Muscle of back (tissue), 13 donors: ENCODE data around the gene FBXW8. TPM values are rescaled to one million over a fixed set of nuclear protein-coding genes. Genes with fewer than 3 reads are reported as not detected.
A peak's percentile ranks its signal among the peaks of the same experiment; 100 is the strongest.

Experiments
- DNase-seq, 3 donors: peaks; one replicate each; pipeline versions ENCODE4 v3.0.0 to v3.0.0-alpha.2; 2013
- long read RNA-seq, 9 donors: transcript quantifications; one replicate each; lab custom pipeline, GENCODE V29; 2026
- polyA plus RNA-seq, 10 donors: library from polyadenylated mRNA; unstranded; fragments of 120-200 nt; gene quantifications; one replicate each; pipeline ENCODE4 v1.2.1, GENCODE V29; 2013; ENCODE audit not compliant: insufficient read length in 10 of 10

The FBXW8 gene, protein sequence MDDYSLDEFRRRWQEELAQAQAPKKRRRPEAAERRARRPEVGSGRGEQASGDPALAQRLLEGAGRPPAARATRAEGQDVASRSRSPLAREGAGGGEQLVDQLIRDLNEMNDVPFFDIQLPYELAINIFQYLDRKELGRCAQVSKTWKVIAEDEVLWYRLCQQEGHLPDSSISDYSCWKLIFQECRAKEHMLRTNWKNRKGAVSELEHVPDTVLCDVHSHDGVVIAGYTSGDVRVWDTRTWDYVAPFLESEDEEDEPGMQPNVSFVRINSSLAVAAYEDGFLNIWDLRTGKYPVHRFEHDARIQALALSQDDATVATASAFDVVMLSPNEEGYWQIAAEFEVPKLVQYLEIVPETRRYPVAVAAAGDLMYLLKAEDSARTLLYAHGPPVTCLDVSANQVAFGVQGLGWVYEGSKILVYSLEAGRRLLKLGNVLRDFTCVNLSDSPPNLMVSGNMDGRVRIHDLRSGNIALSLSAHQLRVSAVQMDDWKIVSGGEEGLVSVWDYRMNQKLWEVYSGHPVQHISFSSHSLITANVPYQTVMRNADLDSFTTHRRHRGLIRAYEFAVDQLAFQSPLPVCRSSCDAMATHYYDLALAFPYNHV
- 10 to 100 TPM; 10.4 to 16.9 (median 14.1) TPM for polyA plus RNA-seq
- long read RNA-seq, donor 1, full-length matches to known transcripts = 2 of 2 reads
- long read RNA-seq, donor 1, partial matches to known transcripts = 0 of 2 reads
- long read RNA-seq, donor 1, other reads (novel, unspliced or antisense) = 0 of 2 reads
- long read RNA-seq, donor 2, full-length matches to known transcripts = 1 of 1 reads
- long read RNA-seq, donor 2, partial matches to known transcripts = 0 of 1 reads
- long read RNA-seq, donor 2, other reads (novel, unspliced or antisense) = 0 of 1 reads
- long read RNA-seq, donor 3 = 0 reads
- long read RNA-seq, donor 4 = 0 reads
- long read RNA-seq, donor 5 = 0 reads
- long read RNA-seq, donor 6, full-length matches to known transcripts = 5 of 5 reads
- long read RNA-seq, donor 6, partial matches to known transcripts = 0 of 5 reads
- long read RNA-seq, donor 6, other reads (novel, unspliced or antisense) = 0 of 5 reads
- long read RNA-seq, donor 7 = 0 reads
- long read RNA-seq, donor 8, partial matches to known transcripts = 0 of 1 reads
- long read RNA-seq, donor 8, other reads (novel, unspliced or antisense) = 0 of 1 reads
- long read RNA-seq, donor 9 = 0 reads

DNA sequence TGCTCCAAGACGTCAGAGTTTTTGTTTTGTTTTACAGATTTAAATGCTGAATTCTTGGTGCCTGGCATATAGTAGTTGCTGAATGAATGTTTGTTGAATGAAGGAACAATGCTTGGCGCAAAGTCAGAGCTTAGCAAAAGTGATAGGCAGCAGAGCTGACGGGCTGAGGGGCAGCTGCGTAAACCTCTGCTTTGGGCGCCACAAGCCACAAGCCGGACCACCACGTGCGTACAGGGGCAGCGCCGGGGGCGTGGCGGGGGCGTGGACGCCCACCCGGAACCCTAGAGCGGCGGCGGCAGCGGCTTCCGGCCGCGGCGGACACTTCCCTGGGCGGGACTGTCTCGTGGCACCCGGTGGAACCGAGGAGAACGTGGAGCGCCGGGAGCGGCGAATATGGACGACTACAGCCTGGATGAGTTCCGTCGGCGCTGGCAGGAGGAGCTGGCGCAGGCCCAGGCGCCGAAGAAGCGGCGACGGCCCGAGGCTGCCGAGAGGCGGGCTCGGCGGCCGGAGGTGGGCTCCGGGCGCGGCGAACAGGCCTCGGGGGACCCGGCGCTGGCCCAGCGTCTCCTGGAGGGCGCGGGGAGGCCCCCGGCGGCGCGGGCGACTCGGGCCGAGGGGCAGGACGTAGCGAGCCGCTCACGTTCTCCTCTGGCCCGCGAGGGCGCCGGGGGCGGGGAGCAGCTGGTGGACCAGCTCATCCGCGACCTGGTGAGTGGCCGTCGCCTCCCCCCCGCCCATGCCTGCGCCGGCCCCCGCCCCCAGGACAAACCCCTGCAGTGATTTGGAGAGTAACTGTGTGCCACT is at the start of gene FBXW8:
FBXW8 (plus strand) TSS at position 306 of the 807 bp plus-strand sequence; CDS start at position 394, 88 bp downstream.
- DNase-seq = peak; percentile 69 to 94 (median 79)

DNA sequence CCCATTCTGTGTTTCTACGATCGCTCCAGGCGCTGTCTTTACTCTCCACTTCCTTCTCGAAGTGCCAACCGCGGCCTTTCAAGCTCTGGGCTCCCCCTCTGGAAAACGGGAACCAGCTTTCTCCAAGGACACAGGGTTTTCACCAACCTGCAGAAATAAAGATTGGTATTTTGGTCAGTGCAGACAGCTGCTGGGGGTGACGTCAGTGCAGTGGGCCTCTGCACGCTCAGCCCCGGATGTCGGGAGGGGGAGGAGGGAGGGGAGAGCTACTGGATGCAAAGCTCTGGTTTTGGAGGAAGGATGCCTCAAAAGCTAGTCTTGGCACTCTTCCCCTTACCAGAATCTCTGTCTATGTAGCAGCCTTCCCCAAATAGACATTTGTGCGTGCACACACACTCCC is 49.4 kb upstream of the FBXW8 start:
- DNase-seq = peak; percentile 61 to 85 (median 64)

DNA sequence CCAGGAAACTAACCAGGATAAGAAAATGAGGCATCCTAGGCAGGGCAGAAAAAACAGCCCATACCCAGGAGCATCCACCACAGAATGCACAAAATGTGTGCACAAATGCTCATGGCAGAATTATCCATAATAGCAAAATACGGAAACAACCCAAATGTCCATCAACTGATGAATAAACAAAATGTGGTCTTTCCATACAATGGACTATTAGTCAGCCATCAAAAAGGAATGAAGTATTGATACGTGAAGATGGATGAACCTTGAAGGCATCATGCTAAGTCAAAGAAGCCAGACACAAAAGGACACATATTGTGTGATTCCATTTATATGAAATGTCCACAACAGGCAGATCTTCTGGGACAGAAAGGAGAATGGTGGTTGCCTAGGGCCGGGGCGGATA is 48.6 kb upstream of the FBXW8 start:
- no peak for DNase-seq

DNA sequence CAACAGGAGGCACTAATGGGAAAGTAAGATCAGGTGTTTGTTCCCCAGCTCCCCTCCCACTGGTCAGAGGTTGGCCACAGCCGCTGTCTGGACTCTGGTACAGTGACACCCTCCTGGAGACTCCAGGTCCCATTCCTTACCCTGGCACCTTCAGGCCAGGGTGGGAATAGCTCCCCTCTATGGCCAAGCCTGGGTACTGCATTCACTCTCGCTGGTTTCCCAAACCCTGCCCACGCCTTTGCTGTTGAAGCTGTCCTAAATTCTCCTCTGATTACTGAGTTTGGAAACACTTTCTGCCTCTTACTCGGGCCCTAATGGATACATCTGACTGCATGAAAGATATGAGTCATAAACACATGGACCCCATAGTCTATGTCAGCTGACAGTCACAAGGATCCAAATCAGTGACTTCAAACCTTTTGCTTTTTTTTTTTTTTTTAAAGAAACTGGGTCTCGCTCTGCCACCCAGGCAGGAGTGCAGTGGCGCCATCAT is 47.4 kb upstream of the FBXW8 start:
- DNase-seq = no peak

DNA sequence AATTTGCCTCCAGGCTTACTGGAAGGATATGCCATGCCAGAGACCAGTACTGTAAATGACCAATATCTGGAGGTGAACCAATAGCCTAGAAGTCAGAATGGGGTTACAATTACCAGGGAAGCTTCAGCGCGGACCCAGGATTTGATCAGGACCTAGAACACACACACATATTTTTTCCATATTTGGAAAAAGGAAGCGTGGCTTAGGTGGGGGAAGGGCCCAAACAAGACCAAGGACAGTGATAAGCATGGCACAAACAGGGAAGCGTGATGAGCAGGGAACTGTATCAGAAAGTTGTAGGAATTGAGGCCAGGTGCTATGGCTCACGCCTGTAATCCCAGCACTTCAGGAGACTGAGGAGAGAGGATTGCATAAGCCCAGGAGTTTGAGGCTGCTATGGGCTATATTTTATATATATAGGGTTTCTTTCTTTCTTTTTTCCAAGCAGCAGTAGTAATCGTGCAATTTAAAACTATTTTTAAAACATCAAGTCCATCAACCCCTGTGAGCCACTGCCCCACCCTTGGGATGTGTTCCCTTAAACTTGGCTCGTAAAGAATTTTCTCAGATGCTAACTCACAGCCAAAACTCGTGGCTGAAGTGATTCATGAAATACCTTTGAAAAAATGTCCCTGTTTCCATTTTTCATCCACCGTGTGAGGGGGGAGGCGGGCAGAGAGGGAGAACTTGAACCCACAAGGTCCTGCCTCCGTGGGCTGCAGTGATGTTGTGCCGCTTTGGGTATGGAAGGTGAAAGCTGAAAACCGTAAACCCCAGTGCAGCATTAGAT is 46.2 kb upstream of the FBXW8 start:
- DNase-seq = peak in 1 of 3 donors; percentile 73

DNA sequence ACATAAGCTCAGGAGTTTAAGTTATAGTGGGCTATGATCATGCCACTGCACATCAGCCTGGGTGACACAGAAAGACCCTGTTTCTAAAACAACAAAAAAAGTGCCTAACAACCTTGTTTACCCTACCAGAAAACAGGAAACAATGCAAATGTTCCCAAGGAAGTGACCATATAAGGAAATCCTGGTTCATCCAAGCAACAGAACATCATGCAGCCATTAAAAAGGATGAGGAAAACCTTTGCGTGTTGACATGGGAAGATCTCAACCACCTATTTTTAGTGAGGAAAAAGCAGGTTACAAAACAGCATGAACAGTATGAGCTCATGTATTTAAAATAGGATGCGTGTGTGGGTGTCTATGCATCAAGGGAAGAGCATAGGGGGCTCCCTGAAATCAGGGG is 43.2 kb upstream of the FBXW8 start:
- DNase-seq = no peak

DNA sequence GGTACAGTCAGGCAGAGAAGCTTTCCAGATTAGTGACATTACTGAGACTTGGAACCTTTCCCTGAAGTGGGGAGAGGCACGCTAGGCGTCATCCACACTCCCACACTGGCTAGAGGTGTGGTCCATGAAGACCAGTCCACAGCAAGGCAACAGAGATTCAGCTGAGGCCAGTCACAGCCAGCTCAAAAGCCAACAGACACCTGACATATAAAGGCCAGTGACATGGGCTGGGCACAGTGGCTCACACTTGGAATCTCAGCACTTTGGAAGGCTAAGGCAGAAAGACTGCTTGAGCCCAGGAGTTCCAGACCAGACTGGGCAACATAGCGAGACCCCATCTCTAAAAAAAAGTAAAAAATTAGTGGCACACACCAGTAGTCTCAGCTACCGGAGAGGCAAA is 40.4 kb upstream of the FBXW8 start:
- DNase-seq = no peak

DNA sequence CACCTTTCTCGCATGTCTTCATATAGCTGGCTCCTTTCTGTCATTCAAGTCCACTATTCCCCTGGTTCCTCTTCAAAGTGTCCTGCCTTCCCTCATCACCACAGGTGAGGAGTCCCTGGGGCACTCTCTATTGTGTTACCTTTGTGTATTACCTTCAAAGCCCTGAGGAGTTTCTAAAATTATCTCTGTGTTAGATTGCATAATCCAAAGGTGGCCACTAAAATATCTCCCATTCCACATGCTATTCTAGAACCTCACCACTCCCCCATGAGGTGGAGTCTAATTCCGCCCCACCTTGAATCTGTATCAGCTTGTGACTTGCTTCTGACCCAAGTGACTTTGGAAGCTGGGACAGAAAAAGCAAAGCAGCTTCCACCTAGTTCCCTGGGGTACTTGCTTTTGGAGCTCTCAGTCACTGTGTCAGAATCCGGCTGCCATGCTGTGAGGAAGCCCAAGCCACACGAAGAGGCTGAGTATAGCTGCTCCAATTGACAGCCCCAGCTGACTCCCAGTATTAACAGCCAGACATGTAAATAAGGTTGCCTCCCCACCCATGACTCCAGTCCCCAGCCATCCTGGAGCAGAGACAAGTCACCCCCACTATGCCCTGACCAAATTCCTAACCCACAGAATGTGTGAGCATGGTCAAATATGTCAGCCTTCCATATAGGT is 36.3 kb upstream of the FBXW8 start:
- DNase-seq = no peak

DNA sequence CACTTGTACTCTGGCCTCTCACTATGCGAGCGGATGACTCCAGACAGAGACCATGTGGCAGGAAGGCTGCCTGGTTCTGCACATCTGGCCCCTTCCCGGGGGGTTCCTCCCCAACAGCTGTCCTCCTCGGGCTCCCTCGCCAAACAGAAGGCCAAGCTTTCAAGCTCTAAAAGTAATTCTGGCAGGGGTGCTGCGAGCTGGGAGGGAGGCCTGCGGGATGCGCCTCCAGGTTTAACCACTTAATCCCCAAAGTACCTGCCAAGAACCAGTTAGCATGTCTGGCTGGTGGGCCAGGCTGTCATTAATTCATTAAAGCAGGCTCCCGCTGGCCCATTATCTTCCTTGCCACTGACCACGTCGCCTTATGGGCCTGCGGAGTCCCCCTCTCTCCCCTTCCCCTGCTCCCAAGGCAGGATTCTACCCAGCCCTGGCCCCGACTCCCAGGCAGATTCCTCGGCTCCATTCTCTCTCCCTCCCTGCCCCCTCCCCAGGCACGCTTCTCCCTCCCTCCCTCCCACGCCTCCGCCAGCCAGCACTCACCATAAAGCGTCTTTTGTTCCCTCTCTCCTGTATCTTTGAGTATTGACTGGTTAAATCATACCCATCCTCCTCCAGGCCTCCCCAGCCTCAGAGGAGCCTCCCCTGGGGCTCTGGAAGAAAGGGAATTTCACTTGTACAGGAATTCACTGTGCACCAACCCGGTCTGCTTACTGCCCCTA is 34.4 kb upstream of the FBXW8 start:
- peak; percentile 29 to 91 (median 70) for DNase-seq

DNA sequence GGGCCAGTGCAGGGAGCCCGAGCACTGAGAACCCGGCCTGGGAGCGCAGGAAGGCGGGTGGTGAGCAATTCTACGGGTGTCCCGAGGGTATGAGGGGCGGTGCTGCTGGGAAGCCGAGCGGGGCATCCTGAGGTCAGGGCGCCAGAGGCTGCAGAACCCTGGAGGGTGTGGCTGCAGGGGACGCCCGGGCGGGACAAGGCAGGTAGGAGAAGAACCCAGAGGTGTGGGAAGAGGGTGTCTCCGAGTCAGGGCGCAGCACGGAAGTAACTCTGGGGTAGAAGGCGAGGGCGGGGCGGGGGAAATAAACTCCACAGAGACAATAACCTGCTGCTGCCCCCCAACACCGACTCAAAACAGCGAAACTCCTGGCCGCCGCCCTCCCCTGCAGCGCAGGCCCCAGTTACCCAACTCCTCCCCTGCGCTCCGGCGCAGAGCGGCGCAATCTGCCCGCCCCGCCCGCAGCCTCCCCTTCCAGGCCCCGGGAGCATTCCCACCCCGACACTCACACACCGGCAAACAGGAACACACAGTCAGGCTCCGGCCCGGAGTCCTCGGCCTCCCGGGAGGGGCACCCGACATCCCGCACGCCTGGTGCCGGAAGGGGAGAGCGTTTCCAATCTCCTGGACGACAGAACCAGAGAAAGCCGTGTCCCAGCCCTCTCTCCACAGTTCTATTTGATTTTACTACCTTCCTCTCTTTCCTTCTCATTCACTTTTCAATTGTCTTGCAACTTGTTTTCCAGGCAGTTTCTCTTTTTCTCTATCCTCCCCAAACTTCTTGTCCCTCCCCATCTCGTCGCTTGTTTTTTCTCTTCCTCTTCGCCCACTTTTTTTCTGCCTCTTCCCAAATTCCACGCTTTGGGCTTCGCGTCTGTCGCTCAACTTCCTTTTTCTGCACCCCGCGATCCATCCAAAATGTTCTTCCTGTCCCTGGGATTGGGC is 31.9 kb upstream of the FBXW8 start:
- peak in 1 of 3 donors; percentile 36 for DNase-seq

DNA sequence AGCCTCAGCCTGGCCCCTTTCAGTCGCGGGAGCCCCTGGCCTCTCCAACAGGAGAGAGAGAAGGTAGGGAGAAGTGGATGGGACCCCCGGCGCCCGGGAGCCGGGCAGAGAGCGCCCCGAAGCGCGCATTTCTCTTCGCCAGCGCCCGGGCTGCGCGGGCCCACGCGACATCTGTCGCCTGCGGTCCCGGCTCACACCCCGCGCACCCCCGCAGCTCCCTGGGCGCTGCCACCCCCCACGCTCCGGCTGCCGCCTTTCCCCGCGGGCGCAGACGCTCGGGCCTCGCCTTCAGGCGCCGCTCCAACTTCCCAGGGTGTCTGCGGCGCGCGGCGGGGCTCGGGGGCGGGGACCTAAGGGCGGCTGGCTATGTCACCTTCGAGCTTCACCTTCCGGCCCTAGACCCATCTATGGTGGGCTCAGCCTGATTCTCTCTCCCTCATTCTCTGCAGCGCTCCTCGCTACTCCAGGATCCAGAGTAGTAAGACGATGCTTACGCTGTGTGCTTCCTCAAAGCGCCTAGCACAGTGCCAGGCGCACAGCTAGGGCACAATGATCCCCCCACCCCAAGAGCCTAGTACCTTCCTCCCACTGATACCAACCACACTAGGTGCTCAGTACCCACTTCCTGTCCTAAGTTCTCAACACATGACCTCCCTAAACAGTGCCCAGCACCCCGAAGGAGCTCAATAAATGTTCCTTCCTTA is 31.1 kb upstream of the FBXW8 start:
- peak in 1 of 3 donors; percentile 34 for DNase-seq

DNA sequence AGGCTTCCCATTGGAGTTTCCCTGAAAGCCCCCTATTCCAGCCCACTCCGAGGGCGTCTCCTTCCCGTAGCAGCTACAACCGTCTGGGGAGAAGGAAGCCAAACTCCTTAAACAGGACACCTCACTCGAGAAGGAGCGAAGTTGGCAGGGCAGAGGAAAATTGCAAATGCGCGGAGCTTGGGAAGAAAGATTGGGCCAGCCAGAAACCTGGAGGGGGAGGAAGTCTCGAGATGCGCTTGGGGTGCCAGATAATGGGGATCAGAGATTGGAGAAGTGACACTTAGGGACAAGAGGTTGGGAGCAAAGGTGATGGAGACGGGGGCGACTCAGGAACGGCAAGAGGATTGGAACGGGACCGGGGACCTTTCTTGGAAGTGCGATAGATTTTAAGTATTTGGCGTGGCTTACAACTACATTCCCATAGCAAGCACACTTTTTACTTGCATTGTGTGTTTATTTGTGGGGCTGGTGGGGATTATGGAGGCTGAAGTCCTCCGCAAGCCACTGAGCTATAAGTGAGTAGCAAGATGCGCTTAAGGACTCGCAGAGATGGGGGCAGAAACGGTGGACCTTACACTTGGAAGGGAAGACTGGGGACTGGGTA is 30.4 kb upstream of the FBXW8 start:
- peak in 1 of 3 donors; percentile 59 for DNase-seq

DNA sequence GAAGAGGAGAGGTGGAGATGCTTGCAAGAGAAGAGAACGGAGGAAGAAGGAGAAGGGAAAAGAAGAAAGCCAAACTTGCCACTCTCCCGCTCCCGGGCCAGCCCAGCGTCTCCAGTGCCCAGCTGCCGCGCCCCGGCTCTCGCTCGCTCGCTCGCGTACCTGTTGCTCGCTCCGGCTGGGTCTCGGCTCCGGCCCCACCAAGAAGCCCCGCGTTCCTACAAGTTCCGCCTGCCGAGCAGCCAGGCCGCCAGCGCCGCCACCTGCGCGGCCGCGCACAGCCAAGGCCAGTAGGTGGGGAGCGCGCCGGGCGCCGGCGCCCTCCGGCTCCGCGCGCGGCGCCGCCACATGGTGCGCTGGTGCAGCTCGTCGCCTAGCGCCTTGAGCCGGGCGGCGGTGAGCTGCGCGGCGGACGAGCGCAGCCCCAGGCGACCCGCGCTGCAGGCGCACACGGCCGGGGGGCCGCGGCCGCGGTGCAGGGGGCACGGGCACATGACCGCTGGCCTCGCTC is 29.9 kb upstream of the FBXW8 start:
- DNase-seq = no peak

DNA sequence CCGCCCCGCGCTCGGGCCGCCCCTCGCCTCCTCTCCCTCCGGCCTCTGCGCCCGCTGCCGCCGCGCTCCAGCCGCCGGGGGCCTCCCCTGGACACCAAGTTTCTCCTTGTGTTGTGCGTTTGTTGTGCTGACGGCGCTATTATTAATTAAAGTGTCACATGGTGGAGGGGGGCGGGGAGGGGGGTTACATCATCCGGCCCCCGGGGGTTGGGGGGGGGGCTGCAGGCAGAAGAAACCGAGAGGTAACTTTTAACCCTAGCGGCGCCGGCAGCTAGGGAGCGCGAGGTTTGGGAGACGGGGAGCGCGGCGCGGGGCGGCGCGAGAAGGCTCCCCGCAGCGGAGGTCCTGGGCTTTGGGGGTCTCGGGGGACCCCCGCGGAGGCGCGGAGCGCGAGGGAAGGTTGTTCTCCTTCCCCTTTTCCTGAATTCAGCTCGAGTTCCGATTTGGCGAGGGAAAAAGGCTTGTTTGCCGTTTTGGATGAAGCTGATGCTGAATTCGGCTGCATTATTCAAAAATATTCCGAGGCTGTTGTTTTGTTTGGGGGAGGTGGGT is 29.3 kb upstream of the FBXW8 start, which contains the start of gene HRK:
HRK (minus strand) TSS at position 117 of the 552 bp plus-strand sequence. CDS start 134 bp downstream, outside the sequence.
- peak in 1 of 3 donors; percentile 35 for DNase-seq

DNA sequence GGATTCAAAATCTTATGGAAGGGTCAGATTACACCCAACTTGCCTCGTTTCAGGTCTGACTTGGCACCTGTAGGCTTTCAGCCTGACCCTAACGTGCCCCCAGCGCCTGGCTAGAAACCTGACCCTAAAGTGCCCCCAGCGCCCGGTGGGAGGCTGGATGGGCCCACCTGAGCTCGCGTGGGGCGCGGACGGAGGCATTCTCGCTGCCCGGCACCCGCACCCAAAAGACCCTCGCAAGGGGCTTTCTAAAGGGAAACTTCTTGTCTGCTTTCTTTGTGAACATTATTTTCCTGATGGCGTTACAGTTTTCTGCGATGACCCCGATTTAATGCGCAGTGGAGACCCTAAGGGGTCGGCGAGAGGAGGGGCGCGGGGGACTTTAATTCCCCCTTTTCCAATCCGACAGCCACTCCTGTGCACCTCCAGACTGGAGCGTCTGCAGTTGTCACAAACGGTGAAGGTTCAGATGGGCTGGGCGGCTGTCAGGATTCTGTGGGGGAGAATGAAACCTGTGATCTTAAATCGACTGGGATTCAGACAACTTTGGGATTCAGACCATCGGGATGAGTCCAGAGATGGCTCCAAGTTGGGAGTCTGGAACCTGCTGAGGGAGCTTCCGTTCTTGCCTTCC is 28.8 kb upstream of the FBXW8 start:
- DNase-seq = peak in 1 of 3 donors; percentile 16
